Activated effector memory CD4-positive, alpha-beta T cell treated with Interleukin-2 at 50 U/mL for 16 hours (primary cell): Measurements from ENCODE around the gene MTFR1L.

ENCODE experiments used
- DNase-seq: peaks from one replicate; pipeline ENCODE4 v3.0.0-alpha.2; 2020

MTFR1L gene

DNA sequence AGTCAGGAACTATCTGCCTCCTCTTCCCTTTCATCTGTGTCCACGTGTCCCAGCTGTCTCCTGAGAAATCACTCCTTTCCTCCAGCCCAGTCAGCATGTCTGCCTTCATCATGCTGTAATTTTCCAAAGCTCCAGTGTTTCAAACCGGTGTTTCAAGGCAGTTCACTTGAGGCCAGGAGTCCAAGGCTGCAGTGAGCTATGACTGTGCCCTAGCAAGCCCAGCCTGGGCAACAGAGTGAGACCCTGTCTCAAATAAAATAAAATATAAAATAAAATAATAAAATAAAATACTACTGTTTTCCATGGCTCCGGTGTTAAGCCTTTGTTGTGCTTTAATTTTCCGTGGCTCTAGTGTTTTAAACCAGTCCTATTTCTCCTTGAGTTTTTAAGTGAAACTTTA is 27.6 kb upstream of the MTFR1L start:
- no peak for DNase-seq

DNA sequence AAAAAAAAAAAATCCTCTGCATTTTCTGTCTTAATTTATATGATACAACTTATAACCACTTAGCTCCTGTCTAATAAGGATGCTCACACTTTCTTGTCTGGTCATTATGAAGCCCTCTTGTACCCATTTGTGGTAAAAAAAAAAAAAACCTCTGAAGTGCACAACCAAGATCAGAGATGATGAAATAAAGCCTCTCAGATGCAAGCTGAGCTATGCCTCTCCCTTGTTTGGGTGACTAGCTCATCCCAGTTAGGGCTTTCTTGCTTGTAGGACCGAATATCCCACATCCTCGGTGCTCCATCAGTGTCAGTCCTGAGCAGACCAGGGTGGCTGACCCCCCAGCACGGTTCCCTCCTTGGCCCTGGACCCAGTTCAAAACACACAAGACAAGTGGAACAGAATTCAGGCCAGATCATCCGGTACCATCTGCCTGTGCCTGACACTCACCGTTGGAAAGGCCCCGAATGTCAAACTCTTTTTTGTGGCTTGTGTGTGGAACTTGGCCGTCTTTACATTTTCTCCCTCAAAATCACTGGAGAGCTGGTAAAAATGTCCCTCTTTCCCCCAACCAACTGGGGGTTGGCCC is 26.1 kb upstream of the MTFR1L start:
- DNase-seq, result no peak

DNA sequence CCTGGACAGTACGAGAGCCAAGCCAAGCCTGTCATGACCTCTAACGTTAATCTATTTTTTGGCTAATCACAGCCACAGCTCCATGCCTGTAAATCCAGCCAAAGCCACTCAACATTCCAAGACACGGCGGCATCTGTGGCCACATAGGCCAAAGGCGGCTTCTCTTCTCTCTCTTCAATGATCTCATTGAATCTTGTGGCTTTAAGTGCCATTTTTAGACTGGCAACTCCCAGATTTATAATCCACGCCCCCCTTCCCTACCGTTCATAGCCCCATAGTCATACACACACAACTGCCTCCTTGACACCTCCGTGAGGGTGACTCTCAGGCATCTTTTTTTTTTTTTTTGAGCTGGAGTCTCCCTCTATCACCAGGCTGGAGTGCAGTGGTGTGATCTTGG is 25.4 kb upstream of the MTFR1L start:
- no peak for DNase-seq

DNA sequence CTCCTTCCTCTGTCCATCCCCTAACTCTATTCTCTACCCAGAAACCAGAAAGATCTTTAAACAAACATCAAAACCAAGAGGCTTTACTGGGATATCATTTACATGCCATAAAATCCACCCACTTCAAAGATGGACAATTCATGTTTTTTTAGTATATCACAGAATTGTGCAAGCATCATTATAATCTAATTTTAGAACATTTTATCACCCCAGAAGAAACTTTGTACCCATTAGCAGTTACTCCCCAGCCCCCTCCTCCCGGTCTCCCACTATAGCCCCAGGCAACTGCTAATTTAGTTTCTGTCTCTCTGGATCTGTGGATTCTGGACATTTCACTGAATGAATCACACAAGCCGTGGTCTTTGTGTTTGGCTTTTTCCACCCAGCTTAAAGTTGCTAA is 24.5 kb upstream of the MTFR1L start:
- no peak for DNase-seq

DNA sequence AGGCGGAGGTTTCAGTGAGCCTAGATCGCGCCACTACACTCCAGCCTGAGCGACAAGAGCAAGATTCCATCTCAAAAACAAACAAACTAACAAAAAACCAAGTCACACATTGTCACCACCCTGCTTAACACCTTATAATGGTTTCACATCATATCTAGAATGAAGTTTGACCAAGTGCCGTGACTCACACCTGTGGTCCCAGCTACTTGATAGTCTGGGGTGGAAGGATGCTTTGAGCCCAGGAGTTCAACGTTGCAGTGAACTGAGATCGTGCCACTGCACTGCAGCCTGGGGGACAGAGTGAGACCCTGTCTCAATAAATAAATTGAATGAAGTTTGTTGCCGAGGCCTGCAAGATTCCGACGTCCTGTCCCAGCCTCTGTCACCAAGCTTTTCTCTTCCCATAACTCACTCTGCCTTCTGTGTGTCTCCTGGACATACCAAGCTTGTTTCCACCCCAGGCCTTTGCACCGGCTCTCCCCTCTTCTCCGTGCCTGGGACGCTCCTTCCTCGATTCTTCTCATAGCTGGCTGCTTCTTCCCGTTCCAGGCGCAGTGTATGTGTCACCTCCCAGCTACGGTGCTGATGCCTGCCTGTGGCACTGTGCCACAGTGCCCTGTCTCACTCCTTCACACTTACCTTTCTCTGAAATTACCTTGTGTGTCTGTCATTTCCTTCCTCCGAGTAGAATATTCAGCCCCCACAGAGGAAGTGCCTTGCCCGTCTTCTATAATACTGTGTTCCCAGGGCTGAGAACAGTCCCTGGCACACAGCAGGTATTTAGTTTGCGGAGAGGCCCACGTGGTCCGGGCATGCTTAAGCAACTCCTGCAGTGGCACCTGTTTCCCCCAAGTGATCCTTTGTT is 23.6 kb upstream of the MTFR1L start:
- peak; percentile 19 for DNase-seq

DNA sequence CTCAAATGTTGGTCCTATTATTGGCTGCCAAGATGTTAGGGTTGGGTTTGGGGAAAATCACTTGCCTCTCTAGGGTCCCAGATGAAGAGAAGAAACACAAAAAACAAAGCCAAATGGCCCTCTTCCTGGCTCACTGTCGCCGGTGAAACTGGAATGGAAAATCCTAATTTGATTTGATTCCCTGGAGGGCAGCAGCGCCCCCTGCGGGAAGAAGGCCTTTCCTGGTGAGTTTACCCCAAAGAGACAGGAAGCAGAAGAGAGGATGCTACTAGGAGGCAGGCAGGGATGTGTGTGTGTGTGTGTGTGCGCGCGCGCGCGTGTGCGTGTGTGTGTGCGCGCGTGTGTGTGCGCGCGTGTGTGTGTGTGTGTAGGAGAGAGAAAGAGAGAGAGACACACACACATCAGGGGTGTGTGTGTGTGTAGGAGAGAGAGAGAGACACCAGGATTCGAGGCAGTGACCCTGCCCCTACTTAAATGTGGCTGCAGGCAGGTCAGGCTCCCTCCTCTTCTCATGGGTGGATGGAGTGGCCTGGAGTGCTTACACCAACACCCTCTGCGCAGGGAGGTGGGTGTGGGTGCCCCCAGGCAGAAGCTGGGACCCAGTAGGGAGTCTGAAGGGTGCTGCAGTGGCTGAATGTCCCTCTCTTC is 22.8 kb upstream of the MTFR1L start:
- peak; percentile 71 for DNase-seq

DNA sequence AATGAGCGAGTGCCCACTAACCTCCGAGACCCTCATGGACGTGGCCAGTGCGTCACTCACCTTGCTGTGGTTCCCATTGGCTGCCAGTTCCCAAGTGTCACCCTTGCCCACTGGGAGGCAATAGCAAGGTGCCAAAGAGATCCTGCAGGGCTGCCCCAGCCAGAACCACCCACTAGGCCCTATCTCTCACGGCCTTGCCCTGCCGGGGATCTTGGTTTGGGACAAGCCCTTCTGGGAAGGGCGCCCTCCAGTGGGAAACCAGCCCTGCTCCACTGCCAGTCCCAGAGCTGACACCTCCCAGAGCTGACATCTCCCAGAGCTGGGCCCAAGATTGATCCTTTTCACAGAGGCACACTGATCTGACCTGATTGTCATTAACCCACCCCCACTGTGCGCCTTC is 21.8 kb upstream of the MTFR1L start:
- DNase-seq, result no peak

DNA sequence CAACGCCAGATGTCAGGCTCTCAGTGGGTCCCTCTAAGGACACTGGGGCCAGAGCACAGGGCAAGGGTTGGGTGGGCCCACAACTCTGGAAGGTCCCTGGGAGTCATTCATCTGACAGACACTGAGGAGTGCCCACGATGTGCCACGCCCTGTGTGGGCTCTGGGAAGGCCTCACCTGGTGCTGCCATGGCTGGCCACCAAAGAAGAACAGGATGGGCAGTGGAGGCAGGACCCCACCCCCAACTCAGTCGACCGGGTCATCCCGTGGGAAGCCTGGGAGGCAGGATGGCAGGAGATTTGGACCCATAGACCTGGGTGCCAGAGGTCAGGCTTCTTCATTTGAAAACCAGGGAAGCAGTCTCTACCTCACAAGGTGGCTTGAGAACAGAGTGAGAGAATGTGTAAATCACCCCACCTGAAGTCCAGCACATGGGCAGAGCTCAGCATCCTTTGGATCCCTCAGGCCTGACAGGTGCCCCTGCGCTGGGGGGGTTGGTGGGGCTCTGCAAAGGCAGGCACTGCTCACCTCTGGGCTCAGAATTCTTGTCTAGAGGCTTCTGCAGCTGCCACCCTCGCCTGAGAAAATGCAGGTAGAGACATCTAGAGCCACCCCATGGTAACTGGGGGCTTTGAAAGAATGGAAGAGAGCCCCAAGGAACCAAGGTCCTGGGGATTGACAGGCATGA is 20.9 kb upstream of the MTFR1L start:
- no peak for DNase-seq

DNA sequence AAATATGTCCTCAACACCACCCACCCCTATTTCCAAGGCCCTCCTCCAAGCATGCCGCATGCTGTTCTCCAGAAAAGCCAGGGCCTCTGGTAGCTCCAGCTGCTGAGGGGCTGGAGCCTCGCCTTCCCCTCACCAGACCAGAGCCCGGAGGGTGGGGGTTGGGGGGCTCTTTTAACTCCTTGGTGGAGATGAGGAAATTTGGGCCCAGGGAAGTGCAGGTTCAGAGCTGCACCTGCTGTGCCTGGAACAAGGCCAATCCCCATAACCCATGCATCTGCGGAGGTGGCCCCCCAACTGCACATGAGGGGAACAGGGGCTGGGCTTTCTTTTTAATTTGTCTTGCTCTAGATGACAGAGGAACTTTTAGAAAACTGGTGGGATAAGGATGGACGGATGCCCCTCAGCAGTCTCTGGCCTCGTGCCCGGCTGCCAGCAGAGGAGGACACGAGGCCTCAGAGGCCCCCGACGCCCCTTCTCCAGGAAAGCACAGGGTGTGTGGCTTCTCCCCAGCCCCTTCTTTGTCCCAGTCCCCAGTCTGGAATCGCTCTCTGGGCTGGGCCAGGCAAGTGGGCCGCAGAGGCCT is 20.3 kb upstream of the MTFR1L start:
- DNase-seq, result no peak

DNA sequence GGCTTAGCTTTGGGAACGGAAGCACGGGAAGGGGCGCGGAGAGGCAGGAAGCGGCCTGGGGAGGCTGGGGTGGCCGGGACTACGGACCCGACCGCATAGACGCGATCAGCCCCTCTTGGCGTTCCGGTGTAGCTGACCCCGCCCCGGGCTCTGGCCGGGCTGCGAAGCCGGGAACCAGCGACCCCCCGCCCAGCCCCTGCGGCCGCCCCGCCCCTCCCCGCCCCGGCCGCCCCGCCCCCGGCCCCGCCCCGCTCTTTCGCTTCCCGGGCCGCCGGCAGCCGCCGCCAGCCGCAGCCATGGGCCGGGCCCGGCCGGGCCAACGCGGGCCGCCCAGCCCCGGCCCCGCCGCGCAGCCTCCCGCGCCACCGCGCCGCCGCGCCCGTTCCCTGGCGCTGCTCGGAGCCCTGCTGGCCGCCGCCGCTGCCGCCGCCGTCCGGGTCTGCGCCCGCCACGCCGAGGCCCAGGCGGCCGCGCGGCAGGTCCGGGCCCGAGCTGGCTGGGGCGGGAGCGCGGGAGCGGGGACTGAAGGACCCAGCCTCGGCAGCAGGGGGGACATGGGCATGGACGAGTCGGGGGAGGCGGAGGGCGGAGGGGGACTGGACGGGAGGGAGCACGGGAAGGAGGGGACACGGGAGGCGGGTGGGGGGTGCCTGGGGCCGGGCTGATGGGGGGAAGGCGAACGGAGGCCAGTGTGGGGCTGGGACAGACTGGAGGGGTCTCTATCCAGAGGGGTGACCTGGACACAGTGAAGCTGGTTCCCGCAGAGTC is 19.6 kb upstream of the MTFR1L start, which contains the start of gene SELENON:
TSS of gene SELENON (plus strand) at position 259 of the 768 bp plus-strand sequence. CDS start at position 297, 38 bp downstream.
- peak; percentile 22 for DNase-seq

DNA sequence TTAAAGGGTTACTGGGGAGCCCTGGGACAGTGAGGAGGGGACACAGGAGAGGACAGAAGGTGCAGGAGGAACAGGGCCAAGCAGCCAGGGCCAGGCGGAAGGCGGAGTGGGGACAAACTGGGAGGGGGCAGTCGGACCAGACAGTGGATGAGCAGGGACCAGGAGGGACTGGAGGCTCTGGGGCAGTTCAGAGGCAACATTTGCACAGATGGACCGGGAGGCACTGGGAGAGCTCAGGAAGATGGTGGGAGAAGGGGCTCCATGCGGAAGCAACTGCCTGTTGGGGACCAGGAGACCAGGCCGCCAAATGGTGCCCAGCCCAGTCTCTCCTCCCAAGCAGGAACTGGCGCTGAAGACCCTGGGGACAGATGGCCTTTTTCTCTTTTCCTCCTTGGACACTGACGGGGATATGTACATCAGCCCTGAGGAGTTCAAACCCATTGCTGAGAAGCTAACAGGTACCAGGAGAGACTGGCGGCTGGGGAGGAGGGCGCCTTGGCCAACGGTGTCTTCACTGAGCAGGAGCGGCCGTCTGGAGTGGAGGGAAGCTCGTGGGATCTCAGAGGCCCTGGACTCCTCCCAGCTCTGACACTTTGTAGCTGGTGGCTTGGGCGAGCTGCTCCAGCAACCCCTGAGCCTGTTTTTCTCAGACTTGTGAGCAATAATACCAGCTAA is 18.9 kb upstream of the MTFR1L start:
- DNase-seq, result no peak

DNA sequence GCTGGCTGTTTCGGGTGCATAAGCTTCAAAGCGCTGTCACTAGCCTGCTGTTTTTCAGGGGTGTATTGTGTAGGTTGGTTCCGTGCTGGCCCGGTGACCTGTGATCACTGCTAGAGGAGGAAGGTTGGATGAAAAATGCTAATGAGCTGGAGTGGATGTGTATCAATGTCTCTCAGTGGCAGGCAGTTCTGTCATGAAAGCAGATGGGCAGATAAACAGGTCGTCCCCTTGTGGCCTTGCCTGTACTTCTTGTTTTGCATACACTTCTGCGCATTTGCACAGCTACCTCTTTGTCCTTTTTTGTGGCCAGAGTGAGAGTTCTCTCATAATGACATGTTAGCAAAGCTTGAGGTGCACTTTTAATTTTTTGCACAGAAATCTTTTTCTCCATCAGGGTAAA is 16.8 kb upstream of the MTFR1L start:
- DNase-seq, result no peak

DNA sequence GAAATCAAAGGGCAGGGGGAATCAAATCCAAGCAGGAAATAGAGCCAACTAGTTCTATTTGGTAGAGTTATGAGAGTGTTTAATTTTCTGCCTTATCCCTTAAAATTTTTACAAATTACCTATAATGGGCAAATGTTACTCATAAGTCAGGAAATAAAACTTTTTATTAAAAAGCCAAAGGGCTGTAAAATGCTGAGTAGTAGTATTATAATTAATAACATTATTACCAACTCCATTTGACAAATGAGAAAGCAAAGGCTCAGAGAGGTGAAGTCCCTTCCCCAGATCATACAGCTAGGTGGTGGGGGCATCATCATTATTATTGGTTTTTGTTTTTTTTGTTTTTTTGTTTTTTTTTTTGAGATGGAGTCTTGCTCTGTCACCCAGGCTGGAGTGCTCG is 16.4 kb upstream of the MTFR1L start:
- DNase-seq, result no peak

DNA sequence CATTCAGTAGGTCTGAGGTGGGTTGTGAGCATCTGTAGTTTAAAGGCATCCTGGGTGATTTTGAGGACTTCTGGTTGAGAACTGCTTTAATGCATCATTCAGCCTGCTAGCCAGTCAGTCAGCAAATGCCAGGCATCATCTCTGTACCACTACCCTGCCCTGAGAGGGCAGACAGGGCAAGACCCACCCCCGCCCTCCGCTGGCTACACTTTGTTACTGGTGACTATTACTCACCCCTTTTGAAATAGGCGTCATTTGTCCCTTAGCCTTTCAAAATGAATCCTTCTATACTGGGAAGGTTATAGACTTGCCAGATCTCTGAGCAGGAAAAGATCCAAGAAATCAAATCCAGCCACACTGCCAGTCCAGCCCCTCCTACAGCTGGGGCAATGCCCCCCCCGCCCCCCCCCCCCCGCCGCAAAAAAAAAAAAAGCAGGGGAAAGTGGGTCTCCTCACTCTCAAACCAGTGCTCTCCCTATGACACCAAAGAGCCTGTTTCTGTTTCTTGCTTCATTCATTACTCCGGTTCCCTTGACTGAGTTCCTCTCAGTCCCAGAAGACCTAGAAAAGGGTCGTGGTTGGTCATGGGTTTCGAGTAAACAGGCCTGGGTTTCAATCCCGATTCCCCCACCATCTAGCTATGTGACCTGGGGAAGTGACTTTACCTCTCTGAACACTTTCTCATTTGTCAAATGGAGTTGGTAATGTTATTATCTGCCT is 15.3 kb upstream of the MTFR1L start:
- no peak for DNase-seq

DNA sequence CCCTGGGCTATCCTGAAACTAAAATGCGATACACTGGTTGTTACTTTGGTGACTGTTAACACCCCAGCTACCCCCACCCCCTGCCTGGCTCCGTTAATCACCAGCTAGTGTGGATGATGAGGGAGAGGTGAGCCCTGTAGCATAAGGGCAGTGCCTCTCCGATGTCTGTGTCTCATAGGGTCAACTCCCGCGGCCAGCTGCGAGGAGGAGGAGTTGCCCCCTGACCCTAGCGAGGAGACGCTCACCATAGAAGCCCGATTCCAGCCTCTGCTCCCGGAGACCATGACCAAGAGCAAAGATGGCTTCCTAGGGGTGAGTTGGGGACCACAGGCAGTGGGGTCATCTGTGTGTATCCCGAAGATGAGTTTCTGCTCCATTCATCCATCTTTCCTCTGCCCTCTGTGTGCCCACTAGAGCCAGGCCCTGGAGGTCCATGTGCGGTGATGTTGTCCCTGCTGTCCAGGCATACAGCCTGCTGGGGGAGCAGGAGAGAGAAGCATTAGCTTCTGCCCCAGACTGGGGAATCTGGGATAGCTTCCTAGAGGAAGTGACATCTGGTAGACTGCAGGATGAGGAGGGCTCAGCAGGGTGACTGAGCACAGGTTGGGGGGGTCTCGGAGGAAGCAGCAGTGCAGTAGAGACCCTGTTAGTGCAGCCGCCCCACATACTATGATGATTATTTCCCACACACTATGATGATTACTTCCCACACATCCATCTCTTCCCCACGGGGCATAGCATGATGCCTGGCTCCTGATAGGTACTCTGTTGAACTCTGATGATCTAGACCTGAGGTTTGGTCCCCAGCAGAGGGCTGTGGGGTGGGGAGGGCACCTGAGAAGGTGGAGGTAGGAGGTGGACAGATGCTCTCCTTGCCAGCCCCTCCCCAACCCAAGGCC is 14.5 kb upstream of the MTFR1L start:
- no peak for DNase-seq

DNA sequence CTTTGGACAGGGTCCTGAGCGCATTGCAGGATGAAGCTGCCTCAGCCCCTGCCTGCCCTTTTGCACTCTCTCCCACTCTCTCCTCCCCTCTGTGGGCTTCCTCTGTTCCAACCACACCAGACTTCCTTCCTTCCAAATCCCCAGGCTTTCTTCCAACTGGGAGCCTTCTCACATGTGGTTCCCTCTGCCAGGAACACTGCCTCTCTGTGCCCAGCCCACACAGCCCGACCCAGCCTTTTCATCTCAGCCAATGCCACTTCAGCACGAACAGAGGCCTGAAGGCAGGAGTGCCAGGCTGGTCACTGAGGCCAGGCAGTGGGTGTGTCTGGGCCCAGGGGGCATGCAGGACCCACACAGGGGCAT is 13.9 kb upstream of the MTFR1L start:
- no peak for DNase-seq

DNA sequence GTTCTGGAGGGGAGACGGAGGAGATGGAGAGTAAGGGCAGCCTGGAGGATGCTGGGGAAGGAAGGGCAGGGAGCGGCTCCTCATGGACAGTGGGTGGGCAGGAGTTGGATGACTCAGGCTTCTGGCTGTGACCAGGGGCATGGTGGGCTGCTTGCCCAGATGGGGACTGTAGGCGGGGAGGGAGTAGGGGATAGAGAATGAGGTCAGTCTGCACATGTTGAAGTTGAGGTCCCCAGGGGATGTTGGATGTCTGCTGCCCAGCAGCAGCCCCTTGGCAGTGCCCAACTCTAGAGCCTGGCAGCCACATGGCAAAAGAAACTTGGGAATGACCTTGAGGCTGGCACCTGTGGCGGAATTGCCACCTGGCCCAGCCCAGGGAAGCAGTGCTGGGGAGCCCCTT is 13.3 kb upstream of the MTFR1L start:
- no peak for DNase-seq

DNA sequence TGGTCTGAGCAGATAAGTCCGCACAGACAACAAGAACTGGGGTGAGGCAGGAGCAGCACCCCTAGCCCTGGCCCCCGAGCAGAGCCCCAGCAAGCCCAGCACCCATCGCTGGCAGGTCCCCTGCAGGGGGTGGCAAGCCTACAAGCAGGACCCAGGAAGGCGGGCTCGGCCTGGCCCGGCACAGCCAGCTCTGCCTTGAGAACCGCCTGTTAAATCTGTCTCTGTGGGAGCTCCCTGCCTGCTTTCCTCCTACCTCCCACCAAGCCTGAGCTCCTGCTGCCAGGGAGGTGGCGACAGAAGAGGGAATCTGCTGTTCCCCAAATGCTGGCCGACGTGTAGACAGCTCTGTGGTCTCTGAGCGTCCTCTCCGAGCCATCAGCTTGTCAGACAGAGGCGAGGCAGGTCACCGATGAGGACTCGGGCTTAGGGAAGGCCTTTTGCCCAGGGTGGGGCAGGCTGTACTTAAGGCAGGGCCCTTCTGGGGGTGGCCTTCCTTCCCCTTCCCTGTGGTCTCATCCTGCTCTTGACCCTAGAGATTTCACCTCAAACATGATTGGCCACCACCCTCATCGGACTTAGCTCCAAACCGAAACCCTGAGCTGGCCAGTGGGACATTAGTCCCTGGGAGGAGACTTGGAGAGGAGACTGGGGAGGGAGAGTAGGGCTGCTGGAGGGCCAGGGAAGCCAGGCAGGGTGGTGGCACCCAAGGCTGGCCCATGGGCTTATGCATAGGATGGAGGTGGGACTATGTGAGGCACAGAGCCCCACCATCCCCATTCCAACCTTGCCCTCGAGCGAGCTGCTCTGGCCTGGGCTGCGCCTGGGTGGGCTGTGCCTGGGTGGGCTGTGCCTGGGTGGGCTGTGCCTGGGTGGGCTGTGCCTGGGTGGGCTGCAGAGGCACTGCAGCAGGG is 12.0 kb upstream of the MTFR1L start:
- no peak for DNase-seq
